ENCODE data around the gene SNAPC5. TPM values are rescaled to one million over a fixed set of nuclear protein-coding genes. Genes with fewer than 3 reads are reported as not detected.

SNAPC5 gene
- total RNA-seq: 28.8 TPM

GRCh38 chr15:66497502-66498455, at the start of gene SNAPC5:
TSS of gene SNAPC5 (minus strand) at chr15:66497762. CDS start at chr15:66497731, 31 bp downstream.

GRCh38 chr15:66504563-66505429, 7.2 kb upstream of the SNAPC5 start, which contains the start of the genes RPL4 and ZWILCH:
TSS of gene RPL4 (minus strand) at chr15:66504855. CDS start at chr15:66504790, 65 bp downstream.
TSS of gene ZWILCH (plus strand) at chr15:66505326. CDS start at chr15:66505339, 13 bp downstream.

Other genes with a start within 250 kb of the SNAPC5 start
- 17.7 TPM for gene MEGF11, start 244.0 kb downstream of the SNAPC5 start, total RNA-seq
- 48.4 TPM for gene DIS3L, start 204.2 kb downstream of the SNAPC5 start, total RNA-seq
- 23.7 TPM for gene TIPIN, start 141.1 kb downstream of the SNAPC5 start, total RNA-seq
- gene MAP2K1, start 110.8 kb downstream of the SNAPC5 start, total RNA-seq: 27.0 TPM
- 3,215 TPM for gene RPL4, start 7.1 kb upstream of the SNAPC5 start, total RNA-seq
- 18.3 TPM for gene ZWILCH, start 7.6 kb upstream of the SNAPC5 start, total RNA-seq
- gene LCTL, start 68.2 kb upstream of the SNAPC5 start, total RNA-seq: 17.3 TPM
- gene SMAD6, start 204.5 kb upstream of the SNAPC5 start, total RNA-seq: 21.2 TPM